HEK293 (cell line): ENCODE measurements around the gene IGSF21.

ENCODE experiments used
- BCL11A ChIP-seq: fragments of 450-650 bp; formaldehyde crosslinking; IDR thresholded peaks from 2 replicates; pipeline ENCODE4 v1.5.1; 2016; ENCODE audit warnings: low read depth, missing biosample characterization, missing genetic modification characterization
- SCRT2 ChIP-seq: fragments of 450-650 bp; formaldehyde crosslinking; IDR thresholded peaks from 2 replicates; pipeline ENCODE4 v1.5.1; 2016; ENCODE audit warnings: missing biosample characterization, missing genetic modification characterization
- SP2 ChIP-seq: fragments of 450-650 bp; formaldehyde crosslinking; IDR thresholded peaks from 2 replicates; pipeline ENCODE4 v1.5.1; 2016; ENCODE audit warnings: missing biosample characterization, missing genetic modification characterization
- ZBTB1 ChIP-seq: fragments of 450-650 bp; formaldehyde crosslinking; IDR thresholded peaks from 2 replicates; pipeline ENCODE4 v1.5.1; 2016; ENCODE audit warnings: missing biosample characterization, missing genetic modification characterization
- ZNF530 ChIP-seq: fragments of 450-650 bp; formaldehyde crosslinking; IDR thresholded peaks from 2 replicates; pipeline ENCODE4 v1.5.1; 2016; ENCODE audit warnings: low read depth, missing biosample characterization, missing genetic modification characterization
- TF ChIP-seq, protein P1 (sequence below): fragments of 450-650 bp; formaldehyde crosslinking; IDR thresholded peaks from 2 replicates; pipeline ENCODE4 v1.5.1; 2016; ENCODE audit warnings: missing biosample characterization, missing genetic modification characterization

DNA sequence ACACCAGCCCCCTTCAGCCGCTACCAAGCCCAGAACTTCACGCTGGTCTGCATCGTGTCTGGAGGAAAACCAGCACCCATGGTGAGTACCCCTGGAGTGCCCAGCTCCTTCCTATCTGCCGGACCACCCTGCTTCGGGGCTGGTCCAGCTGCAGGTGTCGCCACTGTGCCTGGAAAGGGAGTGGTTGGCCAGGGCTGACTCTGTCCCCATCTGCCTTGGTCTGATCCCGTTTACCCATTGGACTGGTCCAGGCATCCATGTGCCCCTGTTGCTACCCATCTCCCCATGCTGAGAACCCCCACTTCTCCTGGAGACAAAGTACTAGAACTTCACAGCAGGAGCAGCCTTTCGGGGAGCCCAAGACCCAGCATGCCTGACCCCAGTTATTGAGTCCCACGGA lies 254.6 kb downstream of the IGSF21 start:
- no peak for TF ChIP-seq SP2
- TF ChIP-seq ZNF530 (tag by site-specific recombination): no peak
- TF ChIP-seq, protein P1, sequence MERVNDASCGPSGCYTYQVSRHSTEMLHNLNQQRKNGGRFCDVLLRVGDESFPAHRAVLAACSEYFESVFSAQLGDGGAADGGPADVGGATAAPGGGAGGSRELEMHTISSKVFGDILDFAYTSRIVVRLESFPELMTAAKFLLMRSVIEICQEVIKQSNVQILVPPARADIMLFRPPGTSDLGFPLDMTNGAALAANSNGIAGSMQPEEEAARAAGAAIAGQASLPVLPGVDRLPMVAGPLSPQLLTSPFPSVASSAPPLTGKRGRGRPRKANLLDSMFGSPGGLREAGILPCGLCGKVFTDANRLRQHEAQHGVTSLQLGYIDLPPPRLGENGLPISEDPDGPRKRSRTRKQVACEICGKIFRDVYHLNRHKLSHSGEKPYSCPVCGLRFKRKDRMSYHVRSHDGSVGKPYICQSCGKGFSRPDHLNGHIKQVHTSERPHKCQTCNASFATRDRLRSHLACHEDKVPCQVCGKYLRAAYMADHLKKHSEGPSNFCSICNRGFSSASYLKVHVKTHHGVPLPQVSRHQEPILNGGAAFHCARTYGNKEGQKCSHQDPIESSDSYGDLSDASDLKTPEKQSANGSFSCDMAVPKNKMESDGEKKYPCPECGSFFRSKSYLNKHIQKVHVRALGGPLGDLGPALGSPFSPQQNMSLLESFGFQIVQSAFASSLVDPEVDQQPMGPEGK (tag by site-specific recombination): no peak
- no peak for TF ChIP-seq SCRT2 (tag by site-specific recombination)
- no peak for TF ChIP-seq BCL11A (tag by site-specific recombination)
- no peak for TF ChIP-seq ZBTB1 (tag by site-specific recombination)
